ES-I3 (cell line): ENCODE measurements around the gene RAB27B.
"Not testable (repeated sequence)": the region's sequence is repeated elsewhere in the genome, so short reads cannot be mapped to it uniquely, and the experiment has no call there.

ENCODE experiments used
- H3K36me3 ChIP-seq: 2 replicates; pipeline ENCODE4 v1.6.1; 2013; ENCODE audit warnings: mild to moderate bottlenecking, low read length, control low read depth, moderate library complexity; ENCODE audit not compliant: insufficient read depth
- H3K4me1 ChIP-seq: 2 replicates; pipeline ENCODE4 v1.6.1; 2013; ENCODE audit warnings: mild to moderate bottlenecking, control low read depth, low read length; ENCODE audit not compliant: insufficient read depth
- H3K9ac ChIP-seq: 2 replicates; pipeline ENCODE4 v1.6.1; 2013; ENCODE audit warnings: low read depth, mild to moderate bottlenecking, low read length, moderate library complexity
- H3K9me3 ChIP-seq: 2 replicates; pipeline ENCODE4 v1.6.1; 2013; ENCODE audit warnings: mild to moderate bottlenecking, low read length, moderate library complexity; ENCODE audit not compliant: control insufficient read depth, insufficient read depth

The RAB27B gene

DNA sequence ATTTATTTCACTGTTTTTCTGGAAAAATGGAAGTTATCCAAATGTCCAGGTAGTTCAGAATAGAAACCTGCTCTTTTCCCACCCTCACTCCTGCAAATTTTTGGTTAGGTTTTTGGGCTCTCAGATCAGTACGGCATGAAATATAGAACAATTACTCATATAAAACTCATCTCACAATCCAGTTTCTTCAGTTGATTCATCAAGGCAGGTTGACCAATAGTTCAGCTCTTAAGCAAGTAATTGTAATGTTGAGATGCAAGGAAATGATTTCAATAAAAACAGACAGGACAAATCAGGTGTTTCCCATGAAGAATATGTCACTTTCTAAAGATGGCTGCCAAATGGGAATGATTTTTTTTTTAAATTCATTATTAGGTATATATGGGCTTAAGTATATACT is 2.0 kb downstream of the RAB27B start:
- no peak overlapping the region for H3K9ac ChIP-seq
- H3K9me3 ChIP-seq, result no peaks in the 10 kb centered on the region
- peaks cover 5% of the 10 kb centered on the region for H3K4me1 ChIP-seq
- no peaks in the 10 kb centered on the region for H3K36me3 ChIP-seq

DNA sequence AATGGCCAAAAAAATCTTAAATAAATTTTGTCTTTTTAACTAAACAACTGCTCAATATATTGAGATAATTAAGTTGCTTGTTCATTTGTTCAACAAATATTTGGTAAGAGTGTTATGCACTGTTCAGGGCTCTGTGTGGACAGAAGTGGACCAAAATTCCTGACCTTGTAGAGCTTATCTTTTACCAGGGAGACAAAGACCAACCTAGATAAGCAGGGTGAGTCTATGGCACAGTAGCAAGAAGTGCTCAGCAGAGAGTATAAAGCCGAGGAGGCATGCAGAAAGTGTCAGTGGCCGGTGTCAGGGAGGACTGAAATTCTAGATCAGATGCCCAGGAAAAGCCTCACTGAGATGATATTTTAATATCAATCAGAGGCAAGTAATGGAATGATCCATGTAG is 2.6 kb downstream of the RAB27B start:
- H3K9me3 ChIP-seq, result no peaks in the 10 kb centered on the region
- H3K4me1 ChIP-seq, result peaks cover 5% of the 10 kb centered on the region
- H3K9ac ChIP-seq, result no peak overlapping the region
- H3K36me3 ChIP-seq, result no peaks in the 10 kb centered on the region

DNA sequence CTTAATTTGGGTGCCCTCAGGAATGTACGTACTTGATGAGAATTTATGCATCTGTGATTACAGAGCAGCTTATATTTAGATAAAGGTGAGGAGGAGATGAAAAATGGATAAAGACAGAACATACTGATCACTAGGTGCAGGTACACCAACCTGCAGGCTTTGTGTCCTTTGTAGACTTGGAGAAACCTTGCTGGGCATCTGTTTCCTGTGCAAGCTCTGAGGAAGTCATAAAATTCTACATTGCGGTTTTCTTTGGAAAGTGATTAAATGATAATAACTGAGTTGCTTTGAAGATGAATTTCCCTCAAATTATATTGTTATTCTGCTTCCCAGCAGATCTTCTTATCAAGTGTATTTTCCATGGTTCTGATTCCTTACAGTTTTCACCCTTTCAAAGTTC is 7.7 kb downstream of the RAB27B start:
- Histone ChIP-seq H3K36me3 (no peaks in the 10 kb centered on the region), H3K9ac (no peak overlapping the region), H3K9me3 (no peaks in the 10 kb centered on the region), H3K4me1 (no peaks in the 10 kb centered on the region)

DNA sequence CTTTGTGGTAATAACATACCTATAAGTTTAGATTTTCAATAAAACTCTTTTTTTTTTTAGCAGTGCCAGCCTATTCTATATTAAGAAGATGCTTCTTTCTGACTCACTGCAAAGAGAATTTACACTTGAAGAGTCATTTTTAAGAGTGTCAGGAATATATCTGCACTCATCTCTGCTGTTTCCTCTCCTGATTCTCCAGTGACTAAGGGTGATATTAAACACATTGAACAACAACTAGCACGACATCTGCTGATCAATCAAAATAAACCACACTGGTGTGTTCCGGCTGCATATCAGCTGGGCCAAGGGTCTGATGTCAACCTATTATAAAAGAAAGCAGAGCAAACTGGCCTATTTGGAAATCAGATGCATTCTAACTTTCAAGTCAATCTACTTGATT is 15.0 kb downstream of the RAB27B start:
- H3K9me3 ChIP-seq, result no peaks in the 10 kb centered on the region

DNA sequence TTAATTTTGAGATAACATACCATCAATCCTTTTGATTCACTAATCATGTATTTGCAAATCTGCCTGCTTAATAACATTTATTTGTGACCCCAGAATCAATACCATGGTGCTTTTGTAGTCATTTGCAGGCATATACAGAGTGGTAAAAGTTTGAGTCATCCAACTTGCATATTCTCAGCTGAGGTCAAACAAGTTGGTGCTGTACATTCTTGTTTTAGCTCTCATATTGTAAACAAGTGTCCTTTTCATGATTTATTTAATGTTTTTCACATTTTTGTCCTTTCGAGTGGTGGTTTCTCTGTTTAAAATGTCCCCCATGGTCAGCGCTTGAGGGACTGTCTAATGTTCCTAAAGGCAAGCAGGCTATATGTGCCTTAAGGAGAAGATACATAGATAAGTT is 17.5 kb downstream of the RAB27B start:
- Histone ChIP-seq H3K4me1 (0 out of 2 replicates have a peak, but pooled peaks cover 4% of the 10 kb centered on the region), H3K36me3 (no peaks in the 10 kb centered on the region), H3K9me3 (no peaks in the 10 kb centered on the region), H3K9ac (no peak overlapping the region)

More for the DNA sequence above, 15.0 kb downstream of the RAB27B start:
- Histone ChIP-seq H3K9ac (no peak overlapping the region), H3K36me3 (no peaks in the 10 kb centered on the region), H3K4me1 (0 out of 2 replicates have a peak, but pooled peaks cover 4% of the 10 kb centered on the region)

DNA sequence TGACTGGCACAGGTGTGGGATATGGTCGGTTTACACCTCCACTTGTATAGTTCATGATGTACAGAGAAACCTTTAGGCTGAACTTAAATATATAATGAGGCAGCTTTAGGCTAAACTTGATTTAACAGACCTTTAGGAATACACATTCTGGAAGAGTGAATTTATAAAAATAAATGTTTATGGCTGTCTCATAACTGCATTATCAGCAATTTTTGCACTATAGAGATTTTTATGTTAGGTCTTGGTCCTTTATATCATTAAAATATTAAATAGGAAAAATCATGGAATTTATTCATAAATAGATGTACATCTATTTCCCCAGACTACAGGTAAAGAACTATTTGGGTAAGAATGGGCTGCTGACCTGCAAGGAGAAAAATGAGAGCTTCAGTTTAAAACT is 19.8 kb downstream of the RAB27B start:
- no peaks in the 10 kb centered on the region for H3K36me3 ChIP-seq
- 0 out of 2 replicates have a peak, but pooled peaks cover 4% of the 10 kb centered on the region for H3K4me1 ChIP-seq
- H3K9ac ChIP-seq, result no peak overlapping the region
- no peaks in the 10 kb centered on the region for H3K9me3 ChIP-seq

DNA sequence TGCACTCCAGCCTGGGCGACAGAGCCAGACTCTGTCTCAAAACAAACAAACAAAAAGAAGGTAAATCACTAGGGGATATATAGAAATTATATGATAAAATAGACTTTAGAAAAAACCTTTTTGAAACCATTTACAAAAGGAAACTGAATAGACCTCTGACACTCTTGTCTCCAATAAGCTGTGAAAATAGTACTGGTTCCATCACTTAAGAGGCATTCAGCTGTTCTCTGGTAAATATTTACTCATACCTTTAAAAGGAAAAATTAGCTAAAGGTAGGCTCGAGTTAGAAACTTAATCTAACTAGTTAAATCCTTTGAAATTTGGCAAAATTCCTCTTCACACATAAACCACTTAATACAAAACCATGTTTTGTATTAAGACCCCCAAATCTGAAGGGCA is 21.4 kb downstream of the RAB27B start:
- Histone ChIP-seq H3K36me3 (no peaks in the 10 kb centered on the region), H3K9ac (no peak overlapping the region), H3K9me3 (no peaks in the 10 kb centered on the region), H3K4me1 (0 out of 2 replicates have a peak, but pooled peaks cover 3% of the 10 kb centered on the region)

DNA sequence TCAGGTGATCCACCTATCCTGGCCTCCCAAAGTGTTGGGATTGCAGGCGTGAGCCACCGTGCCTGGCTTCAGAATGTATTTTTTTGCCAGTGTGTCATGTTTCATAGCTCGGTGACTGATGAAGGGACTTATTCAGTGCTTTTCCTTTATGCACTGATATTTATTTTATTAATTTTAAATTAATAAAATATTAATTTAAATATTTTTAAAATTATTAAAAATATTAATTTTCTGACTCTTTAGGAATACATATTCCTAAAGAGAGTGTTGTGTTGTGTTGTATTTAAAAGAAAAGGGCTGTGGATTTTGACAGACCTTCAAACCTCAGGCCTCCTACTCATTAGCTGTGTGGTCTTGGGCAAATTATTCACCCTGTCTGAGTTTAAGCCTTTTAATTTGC is 22.3 kb downstream of the RAB27B start:
- no peaks in the 10 kb centered on the region for H3K4me1 ChIP-seq
- no peaks in the 10 kb centered on the region for H3K9me3 ChIP-seq
- H3K36me3 ChIP-seq, result no peaks in the 10 kb centered on the region
- no peak overlapping the region for H3K9ac ChIP-seq

DNA sequence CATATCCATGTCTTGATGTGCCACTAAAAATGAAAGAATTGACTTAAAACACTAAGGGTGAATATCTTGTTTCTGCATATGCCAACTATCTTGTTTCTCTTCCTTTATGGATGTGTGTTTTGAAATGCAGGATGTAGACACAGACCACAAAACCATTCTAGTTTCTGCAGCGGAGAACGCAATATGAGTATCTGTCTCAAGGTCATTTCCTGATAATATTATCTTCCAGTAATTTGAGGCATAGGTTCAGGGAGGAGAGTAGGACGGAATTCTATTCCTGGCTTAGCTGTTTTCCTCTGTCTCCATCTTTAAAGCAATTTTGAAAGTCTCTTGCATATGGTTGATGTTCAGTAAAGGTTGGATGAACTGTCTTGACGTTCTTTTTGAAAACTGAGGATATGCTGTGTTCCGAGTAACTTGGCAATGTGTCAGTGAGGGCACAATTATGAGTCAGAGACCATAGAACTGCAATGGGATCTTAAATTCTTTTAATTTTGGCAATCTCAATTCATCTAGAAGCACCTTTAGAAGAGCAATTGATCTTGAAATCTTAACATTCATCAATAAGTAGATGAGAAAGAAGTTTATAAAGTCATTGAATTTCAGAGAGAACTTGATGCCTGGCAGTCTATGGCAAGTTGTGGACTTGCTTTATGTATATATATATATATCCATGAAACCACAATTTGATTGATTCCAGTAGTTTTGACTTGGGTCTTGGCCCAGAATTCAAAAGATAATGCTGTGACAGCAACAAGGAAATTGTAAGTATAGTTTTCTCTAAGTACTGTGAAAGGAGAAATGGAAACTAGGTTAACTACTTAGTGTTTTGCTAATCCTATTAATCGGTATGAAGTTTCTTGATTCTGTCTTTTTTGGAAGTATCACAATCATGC is 24.8 kb downstream of the RAB27B start:
- no peaks in the 10 kb centered on the region for H3K4me1 ChIP-seq
- no peak overlapping the region for H3K9ac ChIP-seq
- no peaks in the 10 kb centered on the region for H3K36me3 ChIP-seq
- H3K9me3 ChIP-seq, result no peaks in the 10 kb centered on the region

DNA sequence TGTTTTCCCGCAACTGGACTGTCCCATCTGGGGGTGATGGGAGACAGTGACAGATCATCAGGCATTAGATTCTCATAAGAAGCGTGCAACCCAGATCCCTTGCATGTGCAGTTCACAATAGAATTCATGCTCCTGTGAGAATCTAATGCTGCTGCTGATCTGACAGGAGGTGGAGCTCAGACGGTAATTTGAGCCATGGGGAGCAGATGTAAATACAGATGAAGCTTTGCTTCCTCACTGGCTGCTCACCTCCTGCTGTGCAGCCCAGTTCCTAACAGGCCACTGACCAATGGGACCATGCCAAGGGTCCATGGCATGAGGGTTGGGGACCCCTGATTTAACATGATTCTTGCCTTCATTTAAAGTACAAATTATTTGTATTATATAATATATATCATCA is 26.8 kb downstream of the RAB27B start:
- H3K36me3 ChIP-seq, H3K9me3 ChIP-seq, H3K9ac ChIP-seq, H3K4me1 ChIP-seq: not testable (repeated sequence)

DNA sequence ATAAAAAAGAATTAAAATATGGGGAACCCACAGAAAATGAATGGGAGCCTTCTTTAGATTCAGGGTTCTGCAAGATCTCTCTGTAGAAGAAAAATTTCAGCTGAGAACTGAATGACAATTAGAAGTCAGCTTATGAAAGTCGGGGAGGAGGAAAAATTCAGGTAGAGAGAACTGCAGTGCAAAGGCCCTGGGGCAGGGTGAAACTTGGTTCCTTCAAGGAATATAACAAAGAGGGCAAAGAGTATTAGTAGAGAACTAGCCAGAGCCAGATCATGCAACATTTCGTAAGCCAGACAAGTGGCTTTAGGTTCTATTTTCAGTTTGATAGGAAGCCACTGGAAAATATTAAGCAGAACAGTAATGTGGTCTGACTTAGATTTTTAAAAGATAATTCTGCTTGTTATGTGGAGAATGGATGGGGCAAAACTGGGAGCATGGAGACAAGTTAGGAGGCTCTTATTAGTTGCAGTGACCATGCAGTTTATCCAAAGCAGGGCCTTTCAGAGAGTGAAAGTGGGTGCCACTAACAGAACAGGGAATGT is 27.9 kb downstream of the RAB27B start:
- no peaks in the 10 kb centered on the region for H3K36me3 ChIP-seq
- H3K9ac ChIP-seq, result no peak overlapping the region
- H3K4me1 ChIP-seq, result peaks cover 3% of the 10 kb centered on the region; the same call in 1 of the 2 replicates
- no peaks in the 10 kb centered on the region for H3K9me3 ChIP-seq

DNA sequence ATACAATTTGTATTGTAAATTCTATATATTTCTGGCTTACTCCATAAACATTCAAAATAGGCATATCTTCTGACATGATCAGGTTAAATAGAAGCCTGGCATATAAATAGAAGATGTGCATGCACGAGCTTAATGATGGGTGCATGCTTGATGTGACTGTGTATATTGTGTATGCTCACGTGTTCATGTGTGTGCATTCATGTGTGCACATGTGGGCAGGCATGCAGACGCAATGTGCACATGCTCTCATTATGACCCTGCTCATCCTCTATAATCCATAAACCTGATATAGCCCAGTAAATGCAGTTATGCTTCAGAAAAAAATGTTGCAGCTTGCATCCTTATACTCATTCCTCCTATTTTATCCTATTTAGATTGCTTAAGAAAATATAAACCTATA is 29.2 kb downstream of the RAB27B start:
- Histone ChIP-seq H3K9me3 (no peaks in the 10 kb centered on the region), H3K4me1 (peaks cover 3% of the 10 kb centered on the region; the same call in 1 of the 2 replicates), H3K9ac (no peak overlapping the region), H3K36me3 (no peaks in the 10 kb centered on the region)

DNA sequence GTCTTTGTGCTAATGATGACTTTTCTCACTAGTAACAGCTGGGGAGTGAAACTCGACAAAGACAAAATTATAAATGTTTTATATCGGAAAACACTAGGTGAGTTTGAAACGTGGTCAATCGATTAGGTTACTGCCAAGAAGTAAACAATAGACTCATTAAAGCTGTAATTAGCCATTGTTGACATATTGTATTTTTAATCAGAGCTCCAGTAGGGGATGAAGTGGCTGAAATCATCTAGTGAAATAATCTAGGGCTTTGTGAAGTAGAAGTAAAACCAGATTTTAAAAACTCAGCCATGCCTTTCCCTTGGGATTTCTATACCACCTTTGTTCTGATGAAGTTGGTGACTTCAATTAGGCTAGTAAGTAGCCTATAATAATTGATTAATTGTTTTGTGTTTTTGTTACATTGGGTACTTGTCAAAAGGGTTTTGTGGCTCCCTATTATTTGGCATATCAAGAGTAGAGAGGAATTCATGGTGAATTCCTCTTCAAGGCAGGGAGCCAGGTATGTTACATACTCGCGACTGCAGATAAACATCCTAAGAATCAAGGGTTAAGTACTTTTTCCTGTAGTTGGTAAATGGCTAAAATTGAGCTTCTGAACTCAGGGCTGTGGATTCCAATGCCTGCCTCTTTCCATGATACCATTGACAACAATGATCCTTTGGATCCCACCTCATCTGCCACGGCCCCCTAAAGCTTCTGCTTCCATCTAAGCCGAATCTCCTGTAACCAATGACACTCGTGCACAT is 31.6 kb downstream of the RAB27B start:
- Histone ChIP-seq H3K4me1 (peaks cover 3% of the 10 kb centered on the region; the same call in 1 of the 2 replicates), H3K36me3 (no peaks in the 10 kb centered on the region), H3K9ac (no peak overlapping the region)

DNA sequence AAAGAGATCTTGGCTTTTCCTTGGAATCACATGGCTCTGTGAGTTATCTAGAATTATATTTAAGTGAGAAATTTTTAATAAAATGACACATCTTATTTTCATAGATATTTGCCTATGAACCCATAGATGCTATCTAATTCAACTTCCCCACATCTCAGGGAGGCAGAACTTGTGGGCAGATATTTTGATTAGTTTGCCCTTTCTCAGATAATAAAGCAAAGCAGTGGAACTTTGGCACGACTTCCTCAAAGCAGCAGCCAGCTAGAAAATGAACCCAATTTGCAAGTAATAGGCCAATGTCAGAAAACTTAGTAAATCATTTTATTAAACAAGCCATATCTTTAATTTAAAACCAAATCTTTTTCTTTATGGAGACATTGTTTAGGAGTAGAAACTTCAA is 32.7 kb downstream of the RAB27B start:
- H3K9ac ChIP-seq, result no peak overlapping the region
- peaks cover 3% of the 10 kb centered on the region; the same call in 1 of the 2 replicates for H3K4me1 ChIP-seq
- no peaks in the 10 kb centered on the region for H3K9me3 ChIP-seq
- no peaks in the 10 kb centered on the region for H3K36me3 ChIP-seq

More for the DNA sequence above, 31.6 kb downstream of the RAB27B start:
- H3K9me3 ChIP-seq, result no peaks in the 10 kb centered on the region
